Measurements from ENCODE around the gene CEP55.
"Not testable (repeated sequence)": the region's sequence is repeated elsewhere in the genome, so short reads cannot be mapped to it uniquely, and the experiment has no call there.

CEP55 gene

GRCh38 chr10:93462881-93463280, 33.5 kb upstream of the CEP55 start:
- no peak for DNase-seq (ENCODE audit: low read depth)
- TF ChIP-seq CTCF (conservative IDR thresholded peaks at IDR 0.05; ENCODE audit: low read depth, low read length): no peak

GRCh38 chr10:93463723-93464476, 32.5 kb upstream of the CEP55 start:
- no peak for TF ChIP-seq CTCF (conservative IDR thresholded peaks at IDR 0.05; ENCODE audit: low read depth, low read length)
- H3K4me3 ChIP-seq (ENCODE audit: low read length): no peak overlapping the region
- DNase-seq (ENCODE audit: low read depth): no peak

More at GRCh38 chr10:93462881-93463280, 33.5 kb upstream of the CEP55 start:
- H3K4me3 ChIP-seq (ENCODE audit: low read length): no peak overlapping the region

- no peak for TF ChIP-seq CTCF (conservative IDR thresholded peaks at IDR 0.05; ENCODE audit: low read depth, low read length)
- DNase-seq (ENCODE audit: low read depth): no peak
- no peak overlapping the region for H3K4me3 ChIP-seq (ENCODE audit: low read length)
Observed at GRCh38 chr10:93464776-93465388, 31.5 kb upstream of the CEP55 start.

- no peak overlapping the region for H3K4me3 ChIP-seq (ENCODE audit: low read length)
- TF ChIP-seq CTCF (conservative IDR thresholded peaks at IDR 0.05; ENCODE audit: low read depth, low read length): no peak
- peak; percentile 97 for DNase-seq (ENCODE audit: low read depth)
Observed at GRCh38 chr10:93465806-93466675, 30.4 kb upstream of the CEP55 start.

- DNase-seq (ENCODE audit: low read depth); H3K4me3 ChIP-seq (ENCODE audit: low read length): not testable (repeated sequence)
Observed at GRCh38 chr10:93467635-93468034, 28.8 kb upstream of the CEP55 start.

GRCh38 chr10:93468461-93469213, 27.8 kb upstream of the CEP55 start:
- no peak for TF ChIP-seq CTCF (conservative IDR thresholded peaks at IDR 0.05; ENCODE audit: low read depth, low read length)
- DNase-seq (ENCODE audit: low read depth): peak; percentile 92
- H3K4me3 ChIP-seq (ENCODE audit: low read length): no peak overlapping the region

GRCh38 chr10:93469454-93469853, 27.0 kb upstream of the CEP55 start:
- no peak for TF ChIP-seq CTCF (conservative IDR thresholded peaks at IDR 0.05; ENCODE audit: low read depth, low read length)
- DNase-seq (ENCODE audit: low read depth): no peak
- H3K4me3 ChIP-seq (ENCODE audit: low read length): no peak overlapping the region
